Measurements from ENCODE around the gene LHFPL4. TPM values are rescaled to one million over a fixed set of nuclear protein-coding genes. Genes with fewer than 3 reads are reported as not detected.

LHFPL4 gene
- total and polyA plus RNA-seq, 9 of the 15 experiments (the other 6 are each of a cell fraction or from before 2014, with no cell fraction given) = not detected

- no peak overlapping the region for H3K27ac ChIP-seq (ENCODE audit: extremely low read depth, low read depth, low read length)
- FAIRE-seq (no peak), ATAC-seq (no peak), DNase-seq (ENCODE audit: extremely low read depth in 1 of 4, low spot score in 3 of 4) (no peak)
- in situ Hi-C loops (cut with MboI) (no loop called here), intact Hi-C loops (cut with micrococcal nuclease) (no loop called here)
- H3K4me3 ChIP-seq = no peak overlapping the region
- peaks cover 14 to 37% of the 10 kb centered on the region in 2 experiments for H3K27me3 ChIP-seq (ENCODE audit: control insufficient read depth in 2 of 2, insufficient read depth in 2 of 2, low read length in 2 of 2)
- H3K9me3 ChIP-seq (replicated peaks; ENCODE audit: control insufficient read depth, insufficient read depth, low read depth, low read length) = no peaks in the 10 kb centered on the region
- H3K79me2 ChIP-seq (ENCODE audit: control insufficient read depth, insufficient read depth, low read length) = no peaks in the 10 kb centered on the region
- TF ChIP-seq RBM15 (IDR thresholded peaks at IDR 0.05; ENCODE audit: insufficient read depth, low read length) = no peak
- TF ChIP-seq ELF1 (tag; IDR thresholded peaks at IDR 0.05) = no peak
- TF ChIP-seq HNRNPUL1 (IDR thresholded peaks at IDR 0.05; ENCODE audit: low read length) = no peak
- POLR2A ChIA-PET = interaction anchor here (1.2 to 2.2 kb wide), 2 partner anchors 128 to 152 kb away, joined by 3 to 6 read pairs; no protein-coding TSS in a partner anchor
- no peak overlapping the region for H3K4me2 ChIP-seq (ENCODE audit: insufficient read depth, low read length)
- H3K9ac ChIP-seq (ENCODE audit: insufficient read depth in 1 of 2, low read depth in 2 of 2, low read length in 2 of 2) = no peak overlapping the region
- H2AFZ ChIP-seq (ENCODE audit: low read depth, low read length) = no peak overlapping the region
- no peaks in the 10 kb centered on the region for H4K20me1 ChIP-seq (replicated peaks; ENCODE audit: control insufficient read depth, insufficient read depth, low read length)
- 3% methylated on average over 3 of the region's 3 CpGs for WGBS (ENCODE audit: insufficient coverage, low coverage, missing lambda C conversion rate)
- CTCF ChIA-PET (ENCODE audit: low intra/inter-chr PET ratio) = no interaction called here
- no peaks in the 10 kb centered on the region for H3K9me1 ChIP-seq (ENCODE audit: control insufficient read depth, insufficient read depth, low read length)
- no TSS peak for BruUV-seq (replicated peaks)
- H3K4me1 ChIP-seq (replicated peaks in 1 of 2; ENCODE audit: control insufficient read depth in 2 of 2, insufficient read depth in 2 of 2, low read length in 2 of 2) = no peaks in the 10 kb centered on the region
- H3K36me3 ChIP-seq (ENCODE audit: control insufficient read depth, insufficient read depth, low read length) = no peaks in the 10 kb centered on the region
Measured at GRCh38 chr3:9542182-9542581, 11.4 kb downstream of the LHFPL4 start.

GRCh38 chr3:9536212-9536611, 17.4 kb downstream of the LHFPL4 start:
- peaks cover 27 to 47% of the 10 kb centered on the region in 2 experiments for H3K27me3 ChIP-seq (ENCODE audit: control insufficient read depth in 2 of 2, insufficient read depth in 2 of 2, low read length in 2 of 2)
- no peaks in the 10 kb centered on the region for H3K9me3 ChIP-seq (replicated peaks; ENCODE audit: control insufficient read depth, insufficient read depth, low read depth, low read length)
- DNase-seq (ENCODE audit: extremely low read depth in 1 of 4, low spot score in 3 of 4) (no peak), ATAC-seq (no peak; the same call in 2 of the 3 replicates), FAIRE-seq (no peak)
- in situ Hi-C loops (cut with MboI) = no loop called here
- ChIA-PET POLR2A (interaction anchor here (1.7 kb wide), 1 partner anchor 24 kb away, joined by 3 read pairs; no protein-coding TSS in a partner anchor), CTCF (ENCODE audit: low intra/inter-chr PET ratio) (no interaction called here)
- no peak overlapping the region for H3K27ac ChIP-seq (ENCODE audit: extremely low read depth, low read depth, low read length)
- no peaks in the 10 kb centered on the region for H3K36me3 ChIP-seq (ENCODE audit: control insufficient read depth, insufficient read depth, low read length)
- H3K9me1 ChIP-seq (ENCODE audit: control insufficient read depth, insufficient read depth, low read length) = no peaks in the 10 kb centered on the region
- H2AFZ ChIP-seq (ENCODE audit: low read depth, low read length) = no peak overlapping the region
- H3K4me3 ChIP-seq = no peak overlapping the region
- no peaks in the 10 kb centered on the region for H3K4me1 ChIP-seq (replicated peaks in 1 of 2; ENCODE audit: control insufficient read depth in 2 of 2, insufficient read depth in 2 of 2, low read length in 2 of 2)
- no peak overlapping the region; a peak in 1 of 4 replicates for H3K9ac ChIP-seq (ENCODE audit: insufficient read depth in 1 of 2, low read depth in 2 of 2, low read length in 2 of 2)
- intact Hi-C loops (cut with micrococcal nuclease) = no loop called here
- no TSS peak for BruUV-seq (replicated peaks)
- no peaks in the 10 kb centered on the region for H4K20me1 ChIP-seq (replicated peaks; ENCODE audit: control insufficient read depth, insufficient read depth, low read length)
- no peaks in the 10 kb centered on the region for H3K79me2 ChIP-seq (ENCODE audit: control insufficient read depth, insufficient read depth, low read length)
- TF ChIP-seq KHSRP (IDR thresholded peaks at IDR 0.05) (no peak), ZBTB7A (IDR thresholded peaks at IDR 0.05; ENCODE audit: borderline replicate concordance, control insufficient read depth, low read depth, low read length) (no peak), ZBTB12 (CRISPR knock-in tag; IDR thresholded peaks at IDR 0.05) (no peak), TBP (optimal IDR thresholded peaks at IDR 0.05; ENCODE audit: low read depth, low read length) (no peak), TOE1 (IDR thresholded peaks at IDR 0.05; ENCODE audit: borderline replicate concordance) (no peak), TOE1 (CRISPR knock-in tag; IDR thresholded peaks at IDR 0.05; ENCODE audit: borderline replicate concordance, low read depth) (no peak), ZC3H4 (CRISPR knock-in tag; IDR thresholded peaks at IDR 0.05; ENCODE audit: borderline replicate concordance) (no peak), ZNF586 (CRISPR knock-in tag; conservative IDR thresholded peaks at IDR 0.05) (no peak), ID3 (CRISPR knock-in tag; IDR thresholded peaks at IDR 0.05) (no peak), ID3 (tag; IDR thresholded peaks at IDR 0.05) (no peak), ARID3A (IDR thresholded peaks at IDR 0.05; ENCODE audit: borderline replicate concordance, low read depth, low read length) (no peak), ZNF124 (CRISPR knock-in tag; IDR thresholded peaks at IDR 0.05) (no peak)
- H3K4me2 ChIP-seq (ENCODE audit: insufficient read depth, low read length) = no peak overlapping the region

All from K562 (cell line).